Transverse colon (tissue), 4 donors: ENCODE measurements around the gene CNOT11.

Experiments used
- POLR2AphosphoS5 ChIP-seq, 3 donors: sonication (generic); formaldehyde crosslinking; IDR thresholded peaks; one replicate each; pipeline ENCODE4 v1.6.1; 2016; ENCODE audit warnings: antibody characterized with exemption in 3 of 3
- TF ChIP-seq, protein P1 (sequence below), 5 experiments: fragments of 200-600 bp in 3 of 5; fragments of 450-650 bp in 2 of 5; sonication (generic) in 3 of 5; IDR thresholded peaks; 1 replicate in 2 of 5; 2 replicates in 3 of 5; pipeline ENCODE4 v1.5.1; 2016 to 2017; ENCODE audit warnings: antibody characterized with exemption in 5 of 5, inconsistent platforms in 3 of 5, mild to moderate bottlenecking in 2 of 5, moderate library complexity in 1 of 5

DNA sequence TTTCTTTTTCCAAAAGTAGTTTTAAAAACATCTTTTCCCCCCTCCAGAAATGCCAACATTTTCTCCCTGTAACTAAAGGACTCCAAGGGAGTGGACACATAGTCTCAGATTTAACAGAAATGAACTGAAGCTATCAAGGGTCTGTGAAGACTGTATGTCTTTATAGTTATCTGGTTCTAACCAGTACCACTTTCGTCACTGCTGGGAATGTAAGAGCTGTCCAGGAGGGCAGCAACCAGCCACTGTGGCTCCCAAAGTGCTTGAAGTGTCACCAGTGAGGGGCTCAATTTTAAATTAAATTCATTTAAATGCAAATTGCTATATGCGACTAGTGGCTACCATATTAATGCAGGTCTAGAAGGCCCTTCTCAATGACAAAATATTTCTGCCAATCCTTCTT is 40.9 kb downstream of the CNOT11 start:
- TF ChIP-seq, protein P1, sequence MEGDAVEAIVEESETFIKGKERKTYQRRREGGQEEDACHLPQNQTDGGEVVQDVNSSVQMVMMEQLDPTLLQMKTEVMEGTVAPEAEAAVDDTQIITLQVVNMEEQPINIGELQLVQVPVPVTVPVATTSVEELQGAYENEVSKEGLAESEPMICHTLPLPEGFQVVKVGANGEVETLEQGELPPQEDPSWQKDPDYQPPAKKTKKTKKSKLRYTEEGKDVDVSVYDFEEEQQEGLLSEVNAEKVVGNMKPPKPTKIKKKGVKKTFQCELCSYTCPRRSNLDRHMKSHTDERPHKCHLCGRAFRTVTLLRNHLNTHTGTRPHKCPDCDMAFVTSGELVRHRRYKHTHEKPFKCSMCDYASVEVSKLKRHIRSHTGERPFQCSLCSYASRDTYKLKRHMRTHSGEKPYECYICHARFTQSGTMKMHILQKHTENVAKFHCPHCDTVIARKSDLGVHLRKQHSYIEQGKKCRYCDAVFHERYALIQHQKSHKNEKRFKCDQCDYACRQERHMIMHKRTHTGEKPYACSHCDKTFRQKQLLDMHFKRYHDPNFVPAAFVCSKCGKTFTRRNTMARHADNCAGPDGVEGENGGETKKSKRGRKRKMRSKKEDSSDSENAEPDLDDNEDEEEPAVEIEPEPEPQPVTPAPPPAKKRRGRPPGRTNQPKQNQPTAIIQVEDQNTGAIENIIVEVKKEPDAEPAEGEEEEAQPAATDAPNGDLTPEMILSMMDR (IDR thresholded peaks at IDR 0.05), result no peak
- no peak for TF ChIP-seq POLR2AphosphoS5 (IDR thresholded peaks at IDR 0.05)
